CD4-positive, alpha-beta T cell treated with Interleukin-1 beta for 1 hour (primary cell): ENCODE data around the gene C17orf67.
"Not testable (repeated sequence)": the region's sequence is repeated elsewhere in the genome, so short reads cannot be mapped to it uniquely, and the experiment has no call there.

Experiments used
- DNase-seq, 2 donors: peaks; one replicate each; pipeline ENCODE4 v3.0.0-alpha.2; 2020 to 2022

C17orf67 gene

GRCh38 chr17:56770427-56770826 lies 63.3 kb downstream of the C17orf67 start:
- DNase-seq: no peak

- DNase-seq: no peak
Observed at GRCh38 chr17:56765449-56765848, 68.3 kb downstream of the C17orf67 start.

- DNase-seq: no peak
Observed at GRCh38 chr17:56762988-56763387, 70.7 kb downstream of the C17orf67 start.

GRCh38 chr17:56762144-56762543 lies 71.6 kb downstream of the C17orf67 start:
- DNase-seq: no peak

- no peak for DNase-seq
Observed at GRCh38 chr17:56761387-56761786, 72.3 kb downstream of the C17orf67 start.

GRCh38 chr17:56757611-56758010 lies 76.1 kb downstream of the C17orf67 start:
- not testable (repeated sequence) for DNase-seq

- DNase-seq: no peak
Observed at GRCh38 chr17:56756536-56756935, 77.2 kb downstream of the C17orf67 start.

GRCh38 chr17:56755310-56755709 lies 78.4 kb downstream of the C17orf67 start:
- DNase-seq: no peak

GRCh38 chr17:56754523-56755208 lies 79.1 kb downstream of the C17orf67 start:
- no peak for DNase-seq

GRCh38 chr17:56752263-56752836 lies 81.4 kb downstream of the C17orf67 start:
- no peak for DNase-seq

- DNase-seq: no peak
Observed at GRCh38 chr17:56751145-56751738, 82.5 kb downstream of the C17orf67 start.

- DNase-seq: no peak
Observed at GRCh38 chr17:56744721-56745120, 89.0 kb downstream of the C17orf67 start.

GRCh38 chr17:56742601-56743000 lies 91.1 kb downstream of the C17orf67 start:
- DNase-seq: no peak
